HG03439 (cell line): Measurements from ENCODE around the gene MTFMT.
"Not testable (repeated sequence)": the region's sequence is repeated elsewhere in the genome, so short reads cannot be mapped to it uniquely, and the experiment has no call there.

ENCODE experiments used
- ATAC-seq: cut with Tn5 transposase; IDR thresholded peaks from one replicate; pipeline ENCODE4 v1.9.1; 2021; ENCODE audit warnings: mild to moderate bottlenecking, moderate library complexity; ENCODE audit not compliant: unreplicated experiment

Gene MTFMT

DNA sequence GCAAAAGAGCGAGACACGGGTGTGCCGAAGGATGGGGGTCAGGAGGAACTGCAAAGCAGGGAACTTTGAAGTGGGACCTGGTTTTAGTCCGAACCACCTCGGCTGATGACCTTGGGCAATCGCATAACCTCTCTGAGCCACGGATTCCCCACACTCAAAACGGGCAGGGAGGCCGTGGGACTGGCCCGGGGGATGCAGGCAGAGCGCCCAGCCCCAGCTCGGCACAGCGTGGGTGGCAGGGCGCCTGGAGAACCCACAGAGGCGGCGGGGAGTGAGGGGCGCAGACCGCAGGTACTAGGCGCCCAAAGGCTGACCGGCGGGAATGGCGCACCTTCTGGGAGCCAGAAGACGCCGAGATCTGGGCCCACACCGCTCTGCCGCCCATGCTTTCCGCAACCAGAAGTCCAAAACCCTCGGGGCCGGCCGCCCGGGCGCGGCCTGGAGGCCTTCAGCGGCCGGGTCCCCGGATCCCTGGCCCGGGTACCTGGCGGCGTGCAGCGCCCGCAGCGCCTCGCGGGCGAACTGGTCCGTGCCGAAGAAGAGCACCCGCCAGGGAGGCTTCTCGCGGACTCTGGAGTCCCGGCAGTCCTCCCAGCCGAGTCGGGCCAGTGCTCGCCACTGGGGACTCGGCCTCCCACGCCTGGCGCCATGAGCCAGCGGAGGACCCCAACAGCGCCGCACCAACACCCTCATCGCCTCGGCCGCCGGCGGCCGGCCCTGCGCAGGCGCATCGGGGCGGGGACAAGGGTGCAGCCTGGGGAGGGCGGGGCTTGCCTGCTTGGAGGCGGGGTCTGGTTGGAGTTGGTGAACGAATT, at the start of gene MTFMT:
Gene MTFMT, minus strand, starts transcription at position 719 of the 815 bp plus-strand sequence. Its CDS starts 26 bp downstream, at position 693.
- ATAC-seq, result peak; percentile 65

DNA sequence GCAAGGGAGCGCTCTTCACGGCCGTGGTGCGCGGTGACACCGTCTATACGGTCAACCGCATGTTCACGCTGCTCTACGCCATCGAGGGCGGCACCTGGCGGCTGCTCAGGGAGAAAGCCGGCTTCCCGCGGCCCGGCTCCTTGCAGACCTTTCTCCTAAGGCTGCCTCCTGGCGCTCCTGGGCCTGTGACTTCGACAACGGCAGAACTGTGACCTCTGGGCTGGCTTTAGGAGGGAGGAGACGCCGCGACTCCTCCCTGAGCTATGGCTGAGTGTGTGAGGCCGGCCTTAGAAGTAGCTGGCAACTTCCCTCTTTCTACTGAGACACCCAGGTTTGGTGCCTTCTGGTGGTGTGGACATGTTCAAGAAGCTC, 48.5 kb upstream of the MTFMT start:
- ATAC-seq, result no peak

DNA sequence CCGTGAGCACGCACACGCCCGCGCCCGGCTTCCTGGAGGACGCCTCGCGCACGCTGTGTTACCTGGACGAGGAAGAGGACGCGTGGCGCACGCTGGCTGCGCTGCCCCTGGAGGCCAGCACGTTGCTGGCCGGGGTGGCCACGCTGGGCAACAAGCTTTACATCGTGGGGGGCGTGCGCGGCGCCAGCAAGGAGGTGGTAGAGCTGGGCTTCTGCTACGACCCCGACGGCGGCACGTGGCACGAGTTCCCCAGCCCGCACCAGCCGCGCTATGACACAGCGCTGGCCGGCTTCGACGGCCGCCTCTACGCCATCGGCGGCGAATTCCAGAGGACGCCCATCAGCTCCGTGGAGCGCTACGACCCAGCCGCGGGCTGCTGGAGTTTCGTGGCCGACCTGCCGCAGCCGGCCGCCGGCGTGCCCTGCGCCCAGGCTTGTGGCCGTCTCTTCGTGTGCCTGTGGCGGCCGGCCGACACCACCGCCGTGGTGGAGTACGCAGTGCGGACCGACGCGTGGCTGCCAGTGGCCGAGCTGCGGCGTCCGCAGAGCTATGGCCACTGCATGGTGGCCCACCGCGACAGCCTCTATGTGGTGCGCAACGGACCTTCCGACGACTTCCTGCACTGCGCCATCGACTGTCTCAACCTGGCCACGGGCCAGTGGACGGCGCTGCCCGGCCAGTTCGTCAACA, 48.0 kb upstream of the MTFMT start:
- no peak for ATAC-seq

DNA sequence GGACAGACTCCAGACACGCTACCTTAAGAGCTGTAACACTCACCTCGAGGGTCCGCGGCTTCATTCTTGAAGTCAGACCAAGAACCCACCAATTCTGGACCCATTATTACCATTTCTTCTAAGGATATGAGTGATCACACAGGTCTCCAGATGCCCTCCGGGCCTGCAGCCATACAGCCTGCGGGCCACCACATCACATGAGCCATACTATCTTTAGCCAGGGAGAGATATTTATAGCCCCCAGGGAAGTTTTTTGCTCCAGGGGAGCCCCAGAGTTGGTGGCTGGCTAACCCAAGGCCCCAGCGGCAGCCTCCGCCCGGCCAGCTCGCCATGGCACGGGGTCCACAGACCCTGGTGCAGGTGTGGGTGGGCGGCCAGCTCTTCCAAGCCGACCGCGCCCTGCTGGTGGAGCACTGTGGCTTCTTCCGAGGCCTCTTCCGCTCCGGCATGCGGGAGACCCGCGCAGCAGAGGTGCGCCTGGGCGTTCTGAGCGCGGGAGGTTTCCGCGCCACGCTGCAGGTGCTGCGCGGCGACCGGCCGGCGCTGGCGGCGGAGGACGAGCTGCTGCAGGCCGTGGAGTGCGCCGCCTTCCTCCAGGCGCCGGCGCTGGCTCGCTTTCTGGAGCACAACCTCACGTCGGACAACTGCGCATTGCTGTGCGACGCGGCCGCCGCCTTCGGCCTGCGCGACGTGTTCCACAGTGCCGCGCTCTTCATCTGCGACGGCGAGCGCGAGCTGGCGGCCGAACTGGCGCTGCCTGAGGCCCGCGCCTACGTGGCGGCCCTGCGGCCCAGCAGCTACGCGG, 47.2 kb upstream of the MTFMT start, which contains the start of gene KBTBD13:
Gene KBTBD13, plus strand, starts transcription at position 261 of the 805 bp plus-strand sequence. Its CDS starts 70 bp downstream, at position 331.
- no peak for ATAC-seq

DNA sequence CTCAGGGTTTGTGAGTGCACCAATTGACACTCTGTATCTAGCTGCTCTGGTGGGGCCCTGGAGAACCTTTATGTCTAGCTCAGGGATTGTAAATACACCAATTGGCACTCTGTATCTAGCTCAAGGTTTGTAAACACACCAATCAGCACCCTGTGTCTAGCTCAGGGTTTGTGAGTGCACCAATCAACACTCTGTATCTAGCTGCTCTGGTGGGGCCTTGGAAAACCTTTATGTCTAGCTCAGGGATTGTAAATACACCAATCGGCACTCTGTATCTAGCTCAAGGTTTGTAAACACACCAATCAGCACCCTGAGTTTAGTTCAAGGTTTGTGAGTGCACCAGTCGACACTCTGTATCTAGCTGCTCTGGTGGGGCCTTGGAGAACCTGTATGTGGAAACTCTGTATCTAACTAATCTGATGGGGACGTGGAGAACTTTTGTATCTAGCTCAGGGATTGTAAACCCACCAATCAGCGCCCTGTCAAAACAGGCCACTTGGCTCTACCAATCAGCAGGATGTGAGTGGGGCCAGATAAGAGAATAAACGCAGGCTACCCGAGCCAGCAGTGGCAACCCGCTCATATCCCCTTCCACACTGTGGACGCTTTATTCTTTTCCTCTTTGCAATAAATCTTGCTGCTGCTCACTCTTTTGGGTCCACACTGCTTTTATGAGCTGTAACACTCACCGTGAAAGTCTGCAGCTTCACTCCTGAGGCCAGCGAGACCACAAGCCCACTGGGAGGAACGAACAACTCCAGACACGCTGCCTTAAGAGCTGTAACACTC, 46.4 kb upstream of the MTFMT start:
- ATAC-seq, result not testable (repeated sequence)

DNA sequence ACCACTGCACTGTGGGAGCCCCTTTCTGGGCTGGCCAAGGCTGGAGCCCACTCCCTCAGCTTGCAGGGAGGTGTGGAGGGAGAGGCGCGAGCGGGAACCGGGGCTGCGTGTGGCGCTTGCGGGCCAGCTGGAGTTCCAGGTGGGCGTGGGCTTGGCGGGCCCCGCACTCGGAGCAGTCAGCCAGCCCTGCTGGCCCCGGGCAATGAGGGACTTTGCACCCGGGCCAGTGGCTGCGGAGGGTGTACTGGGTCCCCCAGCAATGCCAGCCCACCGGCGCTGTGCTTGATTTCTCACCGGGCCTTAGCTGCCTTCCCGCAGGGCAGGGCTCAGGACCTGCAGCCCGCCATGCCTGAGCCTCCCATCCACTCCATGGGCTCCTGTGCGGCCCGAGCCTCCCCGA, 45.5 kb upstream of the MTFMT start:
- not testable (repeated sequence) for ATAC-seq

DNA sequence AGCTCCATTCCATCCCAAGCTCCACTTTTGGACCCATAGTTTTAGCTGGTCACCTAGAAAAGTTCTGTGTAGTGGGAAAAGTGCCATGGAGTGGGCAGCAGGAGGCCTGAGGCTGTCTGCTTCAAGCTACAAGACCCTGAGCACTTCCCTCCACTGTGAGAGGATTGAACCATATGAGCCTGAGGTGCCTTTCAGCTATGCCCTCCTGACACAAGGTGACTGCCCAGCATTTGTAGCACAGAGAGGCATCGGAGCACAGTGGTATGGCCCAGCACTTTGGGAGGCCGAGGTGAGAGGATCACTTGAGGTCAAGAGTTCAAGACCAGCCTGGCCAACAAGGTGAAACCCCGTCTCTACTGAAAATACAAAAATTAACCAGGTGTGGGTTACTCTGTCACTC, 43.2 kb upstream of the MTFMT start:
- ATAC-seq, result no peak

DNA sequence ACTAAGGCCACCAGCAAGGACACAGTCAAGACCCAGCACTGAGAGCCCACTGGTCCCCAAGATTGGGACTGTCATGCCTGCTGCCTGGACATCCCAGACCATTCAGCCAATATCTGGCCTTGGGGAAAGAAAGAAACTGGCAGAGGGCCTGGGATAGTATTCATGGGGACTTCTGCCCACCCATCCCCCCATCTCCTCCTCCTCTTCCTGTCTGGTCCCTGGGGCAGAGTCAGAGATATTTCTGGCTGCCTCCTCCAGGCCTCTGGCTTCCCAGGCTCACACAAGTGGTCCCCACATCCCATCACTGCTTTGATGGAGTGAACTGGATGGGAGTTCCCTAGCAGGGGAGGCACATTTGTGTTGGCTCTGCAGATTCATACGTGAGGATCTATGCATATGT, 42.6 kb upstream of the MTFMT start:
- no peak for ATAC-seq

DNA sequence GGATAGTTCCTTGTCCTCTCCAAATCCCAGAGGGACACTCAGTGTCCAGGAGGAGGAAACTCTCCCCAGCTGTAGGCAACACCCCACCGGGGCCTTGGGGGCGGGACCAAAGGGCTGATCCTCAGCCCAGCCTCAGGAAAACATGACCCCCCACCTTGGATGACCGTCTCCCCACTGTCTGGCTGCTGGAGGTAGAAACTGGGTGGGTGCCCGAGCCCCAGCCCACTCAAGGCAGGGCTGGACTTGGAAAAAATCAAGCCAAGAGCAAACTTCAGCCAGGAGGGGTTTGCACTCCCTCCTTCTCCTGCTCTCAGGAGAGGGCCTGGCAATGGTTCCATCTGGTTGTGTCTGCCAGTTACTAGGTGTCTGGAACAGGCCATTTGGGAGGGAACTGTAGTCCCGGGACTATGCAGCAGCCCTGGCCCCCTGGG, 42.0 kb upstream of the MTFMT start:
- ATAC-seq, result no peak

DNA sequence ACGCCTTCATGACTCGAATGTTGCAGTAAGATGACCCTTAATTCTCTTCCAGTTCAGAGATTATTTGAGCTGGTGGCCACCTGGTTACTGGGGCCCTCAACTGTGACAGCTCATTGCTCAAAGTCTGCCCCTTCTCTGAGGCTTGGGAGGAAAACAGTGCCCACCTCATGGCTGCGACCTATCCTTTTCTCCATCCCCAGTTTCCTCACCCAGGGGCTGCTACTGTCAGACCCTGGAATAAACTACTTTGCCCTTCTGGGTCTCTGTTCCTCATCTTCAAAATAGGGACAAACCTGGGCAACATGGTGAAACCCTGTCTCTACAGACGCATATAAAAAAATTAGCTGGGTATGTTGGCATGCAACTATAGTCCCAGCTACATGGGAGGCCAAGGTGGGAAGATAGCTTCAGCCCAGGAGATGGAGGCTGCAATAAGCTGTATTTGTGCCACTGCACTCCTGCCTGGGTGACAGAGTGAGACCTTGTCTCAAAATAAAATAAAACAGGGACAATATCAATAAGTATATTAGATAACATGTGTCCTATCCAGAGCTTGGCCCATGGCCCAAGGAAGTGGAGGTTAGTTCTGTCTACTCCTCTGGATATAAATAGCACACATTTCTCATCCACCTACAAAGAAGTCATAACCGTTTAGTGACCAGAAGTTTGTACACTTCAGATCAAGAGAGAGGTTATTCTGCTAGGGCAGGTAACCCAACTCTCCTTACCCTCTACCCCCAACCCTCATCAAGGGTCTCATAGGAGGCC, 40.5 kb upstream of the MTFMT start:
- no peak for ATAC-seq

DNA sequence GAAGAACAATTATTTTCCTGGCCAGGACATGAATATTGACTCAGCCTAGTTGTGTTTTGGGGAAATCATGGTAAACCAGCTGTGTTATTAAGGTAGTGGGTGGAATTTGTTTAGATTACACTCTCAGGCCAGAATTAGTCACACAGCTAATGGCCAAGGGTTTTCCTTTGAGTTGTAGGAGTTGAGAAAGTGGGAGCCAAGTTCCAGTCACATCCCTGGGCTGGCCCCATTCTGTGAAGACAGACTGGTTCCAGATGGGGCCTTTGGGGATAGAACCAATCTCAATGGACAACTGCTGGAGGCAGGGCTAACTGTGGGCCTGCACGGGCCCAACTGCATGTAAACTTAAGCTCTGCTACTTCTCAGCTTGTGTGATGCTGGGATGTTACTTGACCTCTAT, 39.7 kb upstream of the MTFMT start:
- no peak for ATAC-seq

DNA sequence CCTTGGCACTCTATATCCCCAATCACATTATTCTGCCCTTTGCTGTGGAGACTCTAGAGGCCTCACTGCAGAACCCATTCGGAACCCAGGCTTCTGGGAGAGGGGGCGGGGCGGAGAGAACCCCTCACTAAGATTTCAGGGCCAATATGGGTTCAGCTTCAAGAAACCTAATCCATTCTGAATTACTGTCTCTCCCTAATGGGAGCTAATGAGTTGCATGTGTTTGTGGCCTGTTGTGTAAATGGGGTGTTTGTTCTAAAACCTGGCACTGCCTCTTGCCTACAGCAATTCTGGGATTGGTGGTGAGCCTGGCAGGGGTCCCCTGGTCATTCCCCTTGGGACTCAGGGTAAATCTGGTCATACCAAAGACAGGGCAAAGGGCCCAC, 39.0 kb upstream of the MTFMT start:
- ATAC-seq, result no peak

DNA sequence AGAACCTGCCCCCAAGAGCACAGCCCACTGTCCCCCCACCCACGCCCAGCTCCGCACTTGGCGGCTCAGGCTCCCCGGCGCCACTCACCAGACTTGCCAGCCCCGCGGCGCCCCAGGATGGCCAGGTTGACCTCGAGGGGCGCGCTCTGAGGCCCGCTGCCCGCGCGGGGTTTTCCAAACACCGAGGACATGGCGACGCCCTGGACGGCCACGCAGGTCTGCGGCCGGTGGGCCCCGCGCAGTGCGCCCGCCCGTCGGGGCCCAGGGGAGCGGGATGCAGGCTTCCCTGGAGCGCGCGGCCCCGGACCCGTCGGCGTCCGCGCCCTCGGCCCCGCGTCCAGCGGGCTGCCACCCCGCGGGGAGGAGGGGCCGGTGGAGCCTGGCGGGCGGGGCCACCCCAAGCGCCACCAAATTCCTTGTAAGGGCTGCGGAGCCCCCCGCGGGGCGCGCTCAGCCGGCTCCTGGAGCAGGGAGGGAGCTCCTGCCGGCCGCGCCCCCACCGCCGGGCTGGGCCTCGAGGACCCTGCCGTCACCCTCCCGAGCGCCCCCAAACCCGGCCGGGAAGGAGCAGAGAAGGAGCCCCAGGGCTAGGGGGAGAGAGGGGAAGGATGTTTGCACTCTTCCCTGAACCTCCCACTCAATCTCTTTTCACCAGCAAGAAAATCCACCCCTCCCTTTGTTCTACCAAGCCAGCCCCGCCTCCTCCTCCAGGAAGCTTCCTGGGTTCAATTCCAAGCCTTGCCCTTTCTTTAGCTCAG, 38.4 kb upstream of the MTFMT start, which contains the start of gene RASL12:
Gene RASL12, minus strand, starts transcription at position 347 of the 758 bp plus-strand sequence. Its CDS starts 156 bp downstream, at position 191.
- ATAC-seq, result no peak

DNA sequence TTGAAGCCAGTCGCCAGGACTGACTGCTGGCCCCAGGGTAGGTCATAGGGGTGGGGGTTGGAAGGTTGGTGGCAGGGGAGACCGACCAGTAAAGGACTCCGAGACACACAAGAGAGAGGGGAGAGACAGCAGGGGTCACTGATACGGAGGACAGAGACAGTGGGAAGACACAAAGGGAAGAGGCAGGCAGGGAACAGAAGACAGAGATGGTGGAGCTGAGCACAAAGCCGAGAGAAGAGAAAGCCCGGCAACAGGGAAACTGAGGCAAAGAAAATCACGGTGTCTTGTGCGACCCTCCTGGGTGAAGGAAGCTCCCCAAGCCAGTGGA, 37.8 kb upstream of the MTFMT start:
- ATAC-seq, result no peak

DNA sequence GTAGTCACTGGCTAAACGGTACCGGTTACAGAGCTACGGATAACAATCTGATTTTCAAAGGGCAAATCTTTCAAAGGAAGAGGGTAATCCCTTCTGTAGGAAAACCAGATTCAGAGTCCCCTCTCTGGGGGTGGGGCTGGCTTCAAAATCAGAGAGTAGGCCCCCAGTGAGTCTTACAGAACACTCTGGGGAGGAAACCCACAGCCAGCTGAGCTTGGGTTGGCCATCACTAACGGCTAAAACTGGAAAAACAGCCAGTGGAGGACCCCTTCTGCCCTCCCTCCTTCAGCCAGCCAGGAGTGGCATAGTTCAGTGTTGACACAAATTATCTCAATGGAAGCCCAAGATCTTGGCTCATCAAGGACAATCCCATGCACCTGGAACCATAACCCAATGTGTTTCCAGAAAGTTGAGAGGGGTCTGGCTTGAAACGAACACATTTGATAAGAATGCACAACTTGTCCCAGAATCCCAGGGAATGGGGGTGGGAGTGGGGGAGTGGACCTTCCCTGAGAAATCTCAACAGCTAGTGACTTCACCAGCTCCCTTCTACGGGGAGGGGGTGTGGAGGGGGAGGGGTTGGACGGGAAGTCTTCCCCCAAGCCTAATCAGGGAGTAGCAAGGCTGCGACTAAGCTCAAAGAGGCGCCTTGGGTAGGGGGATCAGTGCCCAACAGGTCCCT, 37.3 kb upstream of the MTFMT start:
- ATAC-seq, result no peak

DNA sequence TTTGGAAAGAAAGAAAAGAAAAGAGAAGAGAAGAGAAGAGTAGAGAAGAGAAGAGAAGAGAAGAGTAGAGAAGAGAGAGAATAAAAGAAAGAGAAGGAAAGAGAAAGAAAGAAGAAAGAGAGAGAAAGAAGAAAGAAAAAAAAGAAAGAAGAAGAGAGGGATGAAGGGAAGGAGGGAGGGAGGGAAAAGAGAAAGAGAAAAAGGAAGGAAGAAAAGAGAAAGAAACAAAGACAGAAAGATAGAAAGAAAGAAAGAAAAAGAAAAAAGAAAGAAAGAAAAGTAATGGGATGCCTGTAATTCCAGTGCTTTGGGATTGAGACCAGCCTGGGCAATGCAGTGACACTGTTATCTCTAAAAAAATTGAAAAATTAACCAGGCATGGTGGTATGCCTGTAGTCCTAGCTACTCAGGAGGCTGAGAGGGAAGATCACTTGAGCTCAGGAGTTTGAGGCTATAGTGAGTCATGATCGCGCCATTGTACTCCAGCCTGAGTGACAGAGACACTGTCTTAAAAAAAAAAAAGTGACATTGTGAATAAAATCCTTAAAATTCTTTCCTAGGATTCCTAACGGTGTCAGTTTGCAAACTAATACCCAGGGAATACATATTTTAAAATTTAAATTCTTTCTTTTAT, 36.7 kb upstream of the MTFMT start:
- ATAC-seq, result no peak

DNA sequence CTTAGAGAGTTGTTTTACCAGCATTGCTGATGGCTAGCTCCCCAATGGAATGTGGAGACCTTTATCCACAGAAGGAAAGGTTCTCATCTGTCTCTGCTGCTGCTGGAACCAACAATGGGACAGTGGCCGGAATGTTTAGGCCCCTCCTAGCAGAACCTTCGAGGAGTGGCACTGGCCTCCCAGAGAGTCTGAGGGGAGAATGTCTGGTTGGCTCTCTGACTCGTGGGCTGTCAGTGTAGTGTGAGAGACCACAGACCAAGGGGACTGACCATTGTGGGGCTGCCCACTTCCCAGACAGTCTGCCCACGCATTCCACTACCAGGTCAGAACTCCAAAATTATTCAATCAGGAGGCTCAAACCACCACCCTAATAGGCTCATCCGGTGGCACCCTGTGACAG, 33.3 kb upstream of the MTFMT start:
- ATAC-seq, result no peak

DNA sequence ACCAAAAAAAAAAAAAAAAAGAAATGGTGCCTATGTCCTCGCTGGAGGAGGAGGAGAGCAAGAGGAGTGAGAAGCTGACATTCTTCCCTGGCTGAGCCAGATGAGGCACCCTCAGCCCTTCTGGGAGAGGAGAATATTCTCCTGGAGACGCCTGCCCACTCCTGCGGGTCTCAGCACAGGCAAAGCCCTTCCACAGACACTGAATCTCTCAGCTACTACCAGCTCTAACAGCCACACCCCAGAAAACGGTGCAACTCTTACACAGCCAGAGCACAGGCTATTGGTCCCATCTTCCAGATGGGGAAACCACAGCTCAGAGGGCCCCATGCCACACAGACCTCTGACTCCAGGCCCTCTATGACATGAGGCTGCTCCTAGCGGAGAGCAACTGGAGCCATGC, 32.6 kb upstream of the MTFMT start:
- ATAC-seq, result no peak
